ENCODE data around the gene PRRC2B. TPM values are rescaled to one million over a fixed set of nuclear protein-coding genes. Genes with fewer than 3 reads are reported as not detected.

Gene PRRC2B
- total RNA-seq, 2 donors from 2014 or later, result 122 to 246 TPM

GRCh38 chr9:131477816-131478419 lies 84.0 kb downstream of the PRRC2B start:
- DNase-seq (ENCODE audit: low spot score), result no peak
- Mint-ChIP-seq H3K27me3 (no peaks in the 10 kb centered on the region), H3K27ac (no peak overlapping the region), H3K36me3 (peaks cover 12% of the 10 kb centered on the region), H3K4me1 (ENCODE audit: low read depth in 2 of 2) (peaks cover 0 to 3% of the 10 kb centered on the region in 2 donors), H3K4me3 (no peak overlapping the region), H3K9me3 (no peaks in the 10 kb centered on the region)
- no peak for ATAC-seq

GRCh38 chr9:131478421-131478868 lies 84.6 kb downstream of the PRRC2B start:
- no peaks in the 10 kb centered on the region for H3K9me3 Mint-ChIP-seq
- H3K4me3 Mint-ChIP-seq, result no peak overlapping the region
- H3K27ac Mint-ChIP-seq, result no peak overlapping the region
- DNase-seq (ENCODE audit: low spot score), result no peak
- H3K36me3 Mint-ChIP-seq, result peaks cover 11% of the 10 kb centered on the region
- peaks cover 0 to 3% of the 10 kb centered on the region in 2 donors for H3K4me1 Mint-ChIP-seq (ENCODE audit: low read depth in 2 of 2)
- H3K27me3 Mint-ChIP-seq, result no peaks in the 10 kb centered on the region
- ATAC-seq, result no peak

GRCh38 chr9:131478911-131479310 lies 85.0 kb downstream of the PRRC2B start:
- H3K4me3 Mint-ChIP-seq, result no peak overlapping the region
- peaks cover 11% of the 10 kb centered on the region for H3K36me3 Mint-ChIP-seq
- H3K27ac Mint-ChIP-seq, result peak overlapping the region in 1 of 2 donors; percentile 59
- no peaks in the 10 kb centered on the region for H3K27me3 Mint-ChIP-seq
- H3K9me3 Mint-ChIP-seq, result no peaks in the 10 kb centered on the region
- no peak for DNase-seq (ENCODE audit: low spot score)
- no peak for ATAC-seq
- peaks cover 0 to 3% of the 10 kb centered on the region in 2 donors for H3K4me1 Mint-ChIP-seq (ENCODE audit: low read depth in 2 of 2)

GRCh38 chr9:131480258-131480657 lies 86.4 kb downstream of the PRRC2B start:
- Mint-ChIP-seq H3K4me3 (no peak overlapping the region), H3K9me3 (no peaks in the 10 kb centered on the region), H3K27ac (no peak overlapping the region), H3K4me1 (ENCODE audit: low read depth in 2 of 2) (peaks cover 0 to 3% of the 10 kb centered on the region in 2 donors), H3K27me3 (no peaks in the 10 kb centered on the region), H3K36me3 (peaks cover 6% of the 10 kb centered on the region)
- DNase-seq (ENCODE audit: low spot score) (no peak), ATAC-seq (no peak)

- H3K27me3 Mint-ChIP-seq, result no peaks in the 10 kb centered on the region
These were observed 87.8 kb downstream of the PRRC2B start for GRCh38 chr9:131481441-131482342.

GRCh38 chr9:131482343-131483006 lies 88.6 kb downstream of the PRRC2B start:
- no peaks in the 10 kb centered on the region for H3K27me3 Mint-ChIP-seq
- no peak overlapping the region for H3K27ac Mint-ChIP-seq
- H3K36me3 Mint-ChIP-seq, result peaks cover 6% of the 10 kb centered on the region
- no peaks in the 10 kb centered on the region for H3K9me3 Mint-ChIP-seq
- peaks cover 0 to 3% of the 10 kb centered on the region in 2 donors for H3K4me1 Mint-ChIP-seq (ENCODE audit: low read depth in 2 of 2)
- ATAC-seq (no peak), DNase-seq (ENCODE audit: low spot score) (no peak)
- H3K4me3 Mint-ChIP-seq, result no peak overlapping the region

More at GRCh38 chr9:131481441-131482342, 87.8 kb downstream of the PRRC2B start:
- Mint-ChIP-seq H3K27ac (no peak overlapping the region), H3K4me1 (ENCODE audit: low read depth in 2 of 2) (peaks cover 0 to 3% of the 10 kb centered on the region in 2 donors), H3K9me3 (no peaks in the 10 kb centered on the region), H3K4me3 (no peak overlapping the region), H3K36me3 (peaks cover 6% of the 10 kb centered on the region)
- DNase-seq (ENCODE audit: low spot score) (peak; percentile 13), ATAC-seq (no peak)

GRCh38 chr9:131483319-131484050 lies 89.6 kb downstream of the PRRC2B start:
- Mint-ChIP-seq H3K4me1 (ENCODE audit: low read depth in 2 of 2) (no peaks in the 10 kb centered on the region), H3K27me3 (no peaks in the 10 kb centered on the region), H3K36me3 (peaks cover 9% of the 10 kb centered on the region), H3K27ac (no peak overlapping the region), H3K4me3 (no peak overlapping the region), H3K9me3 (no peaks in the 10 kb centered on the region)
- DNase-seq (ENCODE audit: low spot score) (no peak), ATAC-seq (no peak)

- Mint-ChIP-seq H3K36me3 (peaks cover 14% of the 10 kb centered on the region), H3K9me3 (no peaks in the 10 kb centered on the region), H3K27ac (no peak overlapping the region), H3K4me1 (ENCODE audit: low read depth in 2 of 2) (peaks cover 0 to 4% of the 10 kb centered on the region in 2 donors), H3K27me3 (no peaks in the 10 kb centered on the region), H3K4me3 (no peak overlapping the region)
- ATAC-seq (no peak), DNase-seq (ENCODE audit: low spot score) (no peak)
These were observed 90.2 kb downstream of the PRRC2B start for GRCh38 chr9:131484051-131484445.

- no peak for DNase-seq (ENCODE audit: low spot score)
- no peak for ATAC-seq
- no peaks in the 10 kb centered on the region for H3K27me3 Mint-ChIP-seq
- peaks cover 0 to 7% of the 10 kb centered on the region in 2 donors for H3K4me1 Mint-ChIP-seq (ENCODE audit: low read depth in 2 of 2)
- peaks cover 16% of the 10 kb centered on the region for H3K36me3 Mint-ChIP-seq
- H3K4me3 Mint-ChIP-seq, result no peak overlapping the region
- H3K27ac Mint-ChIP-seq, result no peak overlapping the region
- no peaks in the 10 kb centered on the region for H3K9me3 Mint-ChIP-seq
These were observed 90.8 kb downstream of the PRRC2B start for GRCh38 chr9:131484560-131485185.

GRCh38 chr9:131485206-131485605 lies 91.3 kb downstream of the PRRC2B start:
- peaks cover 0 to 12% of the 10 kb centered on the region in 2 donors for H3K4me1 Mint-ChIP-seq (ENCODE audit: low read depth in 2 of 2)
- H3K36me3 Mint-ChIP-seq, result peaks cover 21% of the 10 kb centered on the region
- ATAC-seq, result no peak
- no peaks in the 10 kb centered on the region for H3K27me3 Mint-ChIP-seq
- no peak for DNase-seq (ENCODE audit: low spot score)
- no peak overlapping the region for H3K4me3 Mint-ChIP-seq
- H3K27ac Mint-ChIP-seq, result no peak overlapping the region
- no peaks in the 10 kb centered on the region for H3K9me3 Mint-ChIP-seq

GRCh38 chr9:131485728-131486422 lies 92.0 kb downstream of the PRRC2B start:
- no peak for ATAC-seq
- no peak for DNase-seq (ENCODE audit: low spot score)
- Mint-ChIP-seq H3K4me1 (ENCODE audit: low read depth in 2 of 2) (peaks cover 0 to 15% of the 10 kb centered on the region in 2 donors), H3K4me3 (no peak overlapping the region), H3K27ac (no peak overlapping the region), H3K9me3 (no peaks in the 10 kb centered on the region), H3K27me3 (no peaks in the 10 kb centered on the region), H3K36me3 (peaks cover 21% of the 10 kb centered on the region)

GRCh38 chr9:131487001-131487400 lies 93.1 kb downstream of the PRRC2B start:
- DNase-seq (ENCODE audit: low spot score), result no peak
- H3K36me3 Mint-ChIP-seq, result peaks cover 18% of the 10 kb centered on the region

More at GRCh38 chr9:131487001-131487400, 93.1 kb downstream of the PRRC2B start:
- ATAC-seq, result no peak
- H3K9me3 Mint-ChIP-seq, result no peaks in the 10 kb centered on the region
- H3K4me3 Mint-ChIP-seq, result no peak overlapping the region
- peaks cover 0 to 16% of the 10 kb centered on the region in 2 donors for H3K4me1 Mint-ChIP-seq (ENCODE audit: low read depth in 2 of 2)
- no peak overlapping the region for H3K27ac Mint-ChIP-seq
- no peaks in the 10 kb centered on the region for H3K27me3 Mint-ChIP-seq
